ENCODE results near the gene HLA-C.
A peak's percentile ranks its signal among the peaks of the same experiment; 100 is the strongest.
"Not testable (repeated sequence)": the region's sequence is repeated elsewhere in the genome, so short reads cannot be mapped to it uniquely, and the experiment has no call there.

The HLA-C gene

DNA sequence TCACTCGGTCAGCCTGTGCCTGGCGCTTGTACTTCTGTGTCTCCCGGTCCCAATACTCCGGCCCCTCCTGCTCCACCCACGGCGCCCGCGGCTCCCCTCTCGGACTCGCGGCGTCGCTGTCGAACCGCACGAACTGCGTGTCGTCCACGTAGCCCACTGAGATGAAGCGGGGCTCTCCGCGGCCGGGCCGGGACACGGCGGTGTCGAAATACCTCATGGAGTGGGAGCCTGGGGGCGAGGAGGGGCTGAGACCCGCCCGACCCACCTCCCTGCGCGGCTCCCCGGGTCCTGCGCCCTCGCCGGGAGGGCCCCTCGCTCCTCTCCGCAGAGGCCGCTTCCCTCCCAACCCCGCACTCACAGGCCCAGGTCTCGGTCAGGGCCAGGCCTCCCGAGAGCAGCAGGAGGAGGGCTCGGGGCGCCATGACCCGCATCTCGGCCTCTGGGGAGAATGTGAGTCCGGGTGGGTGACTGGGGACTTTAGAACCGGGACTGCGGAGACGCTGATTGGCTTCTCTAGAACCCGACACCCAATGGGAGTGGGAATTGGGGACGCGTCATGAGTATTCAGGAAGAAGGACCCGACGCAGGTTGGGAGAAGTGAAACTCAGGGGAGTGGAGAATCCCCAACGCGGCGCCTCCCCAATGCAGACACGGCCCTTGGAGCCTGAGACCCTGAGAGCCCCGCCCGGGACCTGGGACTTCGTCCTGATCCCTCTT, at the start of gene HLA-C:
Gene HLA-C (minus strand): TSS at position 452 of the 717 bp plus-strand sequence. CDS start 21 bp downstream, at position 431.
- DNase-seq (ENCODE audit: low read depth in 2 of 2): peak; percentile 72 to 90

DNA sequence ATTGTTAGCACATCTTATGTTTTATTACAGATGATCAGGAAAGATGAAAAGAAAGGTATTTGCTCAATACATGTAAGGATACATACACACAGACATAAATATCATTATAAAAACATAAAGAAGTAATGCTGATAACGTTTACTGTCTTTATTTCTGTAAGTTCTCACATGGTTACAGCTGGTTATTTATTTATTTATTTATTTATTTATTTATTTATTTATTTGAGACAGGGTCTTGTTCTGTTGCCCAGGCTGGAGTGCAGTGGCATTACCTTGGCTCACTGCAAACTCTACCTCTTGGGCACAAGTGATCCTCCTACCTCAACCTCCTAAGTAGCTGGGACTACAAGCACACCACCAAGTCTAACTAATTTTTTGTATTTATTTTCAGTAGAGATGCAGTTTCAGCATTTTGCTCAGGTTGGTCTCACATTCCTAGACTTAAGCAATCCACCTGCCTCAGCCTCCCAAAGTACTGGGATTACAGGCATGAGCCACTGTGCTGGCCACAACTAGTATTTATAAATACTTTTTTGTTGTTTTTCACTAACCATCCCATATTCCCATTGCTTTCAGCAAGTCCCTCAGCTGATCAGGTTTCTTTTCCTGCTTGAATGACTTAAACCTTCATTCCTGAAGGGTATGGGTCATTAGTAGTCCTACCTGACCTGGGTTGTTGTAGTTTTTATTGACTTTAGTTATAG, 49.3 kb upstream of the HLA-C start:
- DNase-seq (ENCODE audit: low read depth in 2 of 2): no peak

DNA sequence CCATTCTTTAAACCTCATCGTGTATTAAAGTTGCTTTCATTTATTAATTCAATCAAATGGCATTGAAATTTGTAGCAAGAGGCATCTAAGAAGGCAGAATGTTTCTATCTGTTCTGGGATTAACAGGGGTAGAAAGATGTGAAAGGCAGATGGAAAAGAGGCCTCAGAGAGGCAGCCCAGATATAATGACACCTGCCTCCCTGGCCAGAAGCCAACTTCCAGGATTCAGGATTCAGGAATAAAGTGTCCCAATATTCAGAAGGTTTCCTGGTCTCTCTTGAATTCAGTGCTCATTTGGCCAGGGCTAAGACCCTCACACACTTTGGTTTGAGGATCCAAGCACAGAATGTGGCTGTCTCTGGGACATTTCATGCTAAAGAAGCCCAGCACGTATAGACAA, 45.1 kb upstream of the HLA-C start:
- DNase-seq (ENCODE audit: low read depth in 2 of 2): no peak

DNA sequence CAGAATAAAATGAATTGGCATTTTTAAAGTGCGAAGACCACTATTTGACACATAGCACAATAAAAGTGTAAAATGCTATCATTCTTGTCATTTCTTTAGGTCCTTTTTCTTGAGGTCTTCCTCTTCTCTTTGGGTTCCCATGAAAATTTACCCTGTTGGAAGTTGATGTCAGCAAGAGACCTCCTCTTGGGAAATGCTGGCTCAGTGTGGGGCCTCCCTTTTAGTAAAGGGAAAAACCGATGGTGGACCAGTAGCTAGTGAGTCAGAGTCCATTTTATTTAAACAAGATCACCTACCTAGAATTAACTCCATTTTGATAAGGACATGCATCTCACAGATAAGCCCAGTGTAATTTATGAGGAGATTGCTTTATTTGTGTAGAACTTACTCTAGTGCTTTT, 37.7 kb upstream of the HLA-C start:
- DNase-seq (ENCODE audit: low read depth in 2 of 2): no peak

DNA sequence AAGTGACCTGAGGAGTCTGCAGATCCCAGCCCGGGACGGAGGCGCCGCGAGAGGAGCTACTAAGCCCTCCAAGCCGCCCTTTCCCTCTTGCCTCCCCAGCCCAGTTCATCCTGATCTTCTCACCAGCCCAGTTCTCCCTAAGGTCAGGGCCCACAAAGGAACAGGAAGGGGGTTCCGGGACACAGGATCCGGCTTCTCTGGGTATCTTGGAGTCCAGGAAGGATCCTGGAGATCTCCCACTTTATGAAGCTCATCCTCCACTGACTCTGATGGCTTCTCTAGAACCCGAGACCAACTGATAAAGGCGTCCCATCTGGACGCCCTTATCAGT, 36.9 kb upstream of the HLA-C start:
- DNase-seq (ENCODE audit: low read depth in 2 of 2): no peak

DNA sequence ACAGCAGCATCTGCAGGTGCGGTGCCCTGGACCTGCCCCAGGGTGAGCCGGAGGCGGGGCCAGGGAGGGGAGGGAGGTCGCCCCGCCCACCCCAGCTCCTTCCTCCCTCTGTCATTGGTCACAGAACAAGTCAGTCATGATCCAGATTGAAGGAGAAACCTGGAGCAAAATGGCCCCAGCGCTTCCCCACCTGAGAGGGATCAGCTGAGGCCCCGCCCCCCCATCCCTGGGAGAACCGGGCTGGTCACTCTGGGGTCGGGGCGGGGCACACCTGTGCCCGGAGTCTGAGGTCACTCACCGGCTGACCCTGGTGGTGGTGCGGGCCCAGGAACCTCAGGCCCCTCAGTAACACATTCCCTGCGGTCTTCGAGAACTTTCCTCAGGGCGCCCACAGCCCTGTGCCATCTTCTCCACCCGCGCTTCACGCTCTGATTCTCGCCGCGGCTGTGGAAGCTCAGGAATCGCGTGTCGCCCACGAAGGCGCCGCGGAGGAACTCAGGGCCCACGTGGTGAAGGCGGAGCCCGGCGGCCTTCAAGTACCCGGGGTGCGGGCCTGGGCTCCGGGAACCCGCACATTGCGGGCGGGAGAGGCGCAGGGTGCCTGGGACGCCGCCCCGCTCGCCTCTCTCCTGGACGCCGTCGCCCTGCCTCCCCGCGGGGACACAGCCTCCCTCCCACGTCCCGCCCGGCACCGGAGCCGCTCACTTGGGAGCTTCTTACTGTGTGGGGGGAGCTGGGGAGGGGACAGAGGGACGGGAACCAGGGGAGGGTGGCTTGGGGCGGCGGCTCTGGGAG, 36.4 kb upstream of the HLA-C start:
- peak; percentile 38 to 58 for DNase-seq (ENCODE audit: low read depth in 2 of 2)

DNA sequence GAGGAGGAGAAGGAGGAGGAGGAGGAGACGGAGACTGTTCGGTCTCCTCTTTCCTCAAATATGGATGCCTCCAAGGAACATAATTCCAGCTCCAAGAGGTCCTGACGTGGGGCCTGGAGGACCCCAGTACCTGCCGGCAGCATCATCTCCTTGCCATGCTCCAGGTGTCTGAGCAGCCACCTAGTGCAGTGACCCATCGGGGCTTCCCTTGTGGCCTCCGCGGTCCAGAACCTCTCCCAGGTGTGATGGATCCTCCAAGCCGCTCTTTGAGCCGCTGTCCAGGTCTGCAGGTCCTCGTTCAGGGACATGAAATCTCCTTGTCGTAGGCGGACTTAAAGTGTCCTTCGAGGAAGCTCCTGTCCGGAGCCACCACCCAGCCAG, 35.8 kb upstream of the HLA-C start:
- DNase-seq (ENCODE audit: low read depth in 2 of 2): no peak

DNA sequence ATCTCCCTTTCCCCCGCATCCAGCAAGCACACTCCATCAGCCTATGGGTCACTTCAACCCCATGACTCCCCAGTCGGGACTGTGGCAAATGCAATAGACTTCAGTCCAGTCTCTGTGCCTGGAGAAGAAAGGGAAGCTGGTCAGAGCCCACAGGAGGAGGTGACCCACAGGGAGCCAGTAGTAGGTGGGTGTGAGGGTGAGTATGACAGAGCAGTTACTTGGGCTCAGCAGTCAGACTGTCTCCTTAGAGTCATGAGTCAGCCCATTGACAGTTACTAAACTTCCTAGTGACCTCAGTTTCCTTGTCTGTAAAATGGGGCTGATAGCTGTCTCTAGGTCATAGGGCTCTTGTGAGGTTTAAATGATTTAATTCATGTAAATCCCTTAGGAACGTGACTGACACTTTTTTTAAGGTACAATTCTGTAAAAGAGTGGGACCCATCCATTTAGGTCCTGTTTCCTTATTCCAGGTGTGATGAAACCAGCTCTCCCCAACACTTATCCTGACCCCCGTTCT, 33.9 kb upstream of the HLA-C start:
- no peak for DNase-seq (ENCODE audit: low read depth in 2 of 2)

DNA sequence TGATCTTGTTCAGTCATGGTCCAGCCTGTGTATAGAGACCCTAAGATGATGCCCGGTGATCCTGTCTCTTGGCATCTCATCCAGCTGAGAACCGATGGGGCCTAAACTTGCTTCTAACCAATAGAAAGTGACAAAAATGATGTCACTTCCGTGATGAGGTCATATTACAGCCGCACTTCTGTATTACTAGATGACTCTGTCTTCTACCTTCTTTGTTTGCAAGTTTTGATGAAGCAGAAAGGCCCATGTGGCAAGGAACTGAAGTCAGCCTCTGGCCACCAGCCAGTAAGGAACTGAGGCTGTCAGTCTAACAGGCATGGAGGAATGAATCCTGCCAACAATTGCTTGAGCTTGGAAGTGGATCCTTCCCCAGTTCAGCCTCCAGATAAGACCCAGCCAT, 32.8 kb upstream of the HLA-C start:
- DNase-seq (ENCODE audit: low read depth in 2 of 2): no peak

DNA sequence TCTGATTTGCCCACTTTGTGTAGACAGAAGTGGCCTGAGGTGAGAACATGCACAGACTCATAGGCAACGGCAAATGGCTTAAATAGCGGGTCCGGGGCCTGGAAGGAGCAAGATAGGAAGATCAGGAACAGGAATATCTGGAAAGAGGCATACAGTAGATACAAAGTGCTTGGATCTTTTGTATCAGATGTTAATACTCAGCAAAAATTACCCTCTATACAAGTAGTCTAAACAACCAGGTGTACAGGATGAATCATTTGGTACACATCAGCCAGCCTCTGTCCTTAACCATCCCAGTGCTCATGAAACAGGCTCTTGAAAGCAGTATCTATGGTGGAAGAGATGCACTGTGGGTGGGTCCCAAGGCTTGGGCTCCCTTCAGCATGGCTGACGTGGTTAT, 28.9 kb upstream of the HLA-C start:
- no peak for DNase-seq (ENCODE audit: low read depth in 2 of 2)

DNA sequence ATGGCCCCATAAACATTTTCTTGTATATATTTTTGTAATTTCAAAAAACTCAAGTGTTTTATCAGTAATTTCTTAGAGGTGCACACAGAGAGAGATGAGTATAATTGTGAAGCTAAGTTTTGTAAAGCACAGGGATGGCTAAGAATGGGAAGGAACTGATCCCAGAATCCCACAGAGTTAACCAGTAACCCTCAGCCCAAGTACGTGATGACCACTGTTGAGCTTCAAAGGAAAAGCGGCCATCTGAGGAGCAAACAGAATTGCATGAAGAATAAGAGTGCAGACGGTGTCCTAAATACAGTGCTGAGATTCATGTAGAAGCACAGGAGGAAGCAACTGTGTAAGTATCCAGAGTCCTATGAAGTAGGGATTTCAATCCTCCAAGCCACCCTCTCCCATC, 28.1 kb upstream of the HLA-C start:
- DNase-seq (ENCODE audit: low read depth in 2 of 2): no peak

DNA sequence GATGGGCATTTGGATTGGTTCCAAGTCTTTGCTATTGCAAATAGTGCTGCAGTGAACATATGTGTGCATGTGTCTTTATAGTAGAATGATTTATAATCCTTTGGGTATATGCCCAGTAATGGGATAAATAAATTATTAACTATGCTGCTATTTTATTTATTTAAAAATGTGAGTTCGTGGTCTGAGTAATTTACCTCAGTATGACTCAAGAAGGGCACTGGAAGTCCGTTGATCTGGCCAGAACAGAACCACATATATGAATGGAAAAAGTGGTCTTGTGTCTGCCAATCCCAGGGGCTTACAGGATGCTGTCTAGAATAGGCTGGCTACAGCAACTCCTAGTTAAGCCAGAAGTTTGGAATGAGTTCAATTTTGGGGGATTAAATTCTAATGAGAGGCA, 27.6 kb upstream of the HLA-C start:
- no peak for DNase-seq (ENCODE audit: low read depth in 2 of 2)

DNA sequence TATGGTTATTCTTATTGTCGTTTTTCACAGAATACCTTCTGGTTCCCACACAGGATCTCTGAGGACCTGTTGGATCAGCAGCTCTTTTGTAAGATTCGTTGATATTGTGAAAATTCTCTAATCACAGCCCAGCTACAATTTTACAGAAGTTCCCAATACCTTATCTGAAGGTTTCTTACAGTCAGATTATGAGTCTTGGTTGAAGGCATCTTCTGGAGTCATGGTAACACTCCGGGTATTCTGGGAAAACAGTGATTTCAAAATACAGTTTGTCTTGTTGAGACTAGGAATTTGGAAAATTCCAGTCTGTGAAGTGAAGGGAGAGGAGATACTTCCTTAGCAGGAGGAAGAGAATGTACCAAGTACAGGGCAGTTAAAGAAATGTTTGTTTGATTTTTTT, 22.2 kb upstream of the HLA-C start:
- DNase-seq (ENCODE audit: low read depth in 2 of 2): no peak

DNA sequence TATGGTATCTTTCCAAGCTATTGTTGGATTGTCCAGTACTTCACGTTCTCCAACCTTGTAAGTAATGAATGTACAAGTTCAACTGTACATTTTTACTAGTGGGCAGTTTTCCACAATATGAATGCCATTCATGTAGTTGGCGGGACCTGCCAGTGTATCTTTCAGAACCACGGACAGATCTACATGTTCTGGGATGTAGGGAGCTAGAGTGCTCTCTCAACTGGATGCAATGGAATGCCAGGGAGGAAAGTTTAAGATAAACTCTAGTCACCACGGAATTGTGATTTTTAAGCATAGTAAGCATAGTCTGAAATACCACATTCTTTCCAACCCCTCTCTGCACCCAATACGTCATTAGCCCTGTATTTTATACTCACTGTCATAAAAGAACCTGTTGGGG, 21.5 kb upstream of the HLA-C start:
- DNase-seq (ENCODE audit: low read depth in 2 of 2): no peak

DNA sequence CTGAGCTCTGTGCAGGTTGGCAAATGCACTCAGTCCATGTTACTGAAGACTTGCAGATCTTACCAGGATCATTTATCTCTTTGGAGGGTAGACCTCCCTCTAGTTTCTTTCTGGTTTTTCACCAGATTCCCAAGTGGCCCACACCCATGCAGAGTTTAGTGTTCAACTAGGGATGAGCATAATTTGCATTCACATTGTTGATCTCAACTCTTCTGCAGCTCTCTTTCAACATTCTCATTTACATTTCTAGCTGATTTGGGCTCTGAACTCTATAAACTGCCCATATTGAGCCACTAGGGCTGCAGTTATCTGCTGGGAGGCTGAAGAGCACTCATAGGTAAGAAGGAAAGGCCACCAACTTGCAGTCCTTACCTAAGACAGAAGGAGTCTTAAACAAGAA, 17.9 kb upstream of the HLA-C start:
- no peak for DNase-seq (ENCODE audit: low read depth in 2 of 2)

DNA sequence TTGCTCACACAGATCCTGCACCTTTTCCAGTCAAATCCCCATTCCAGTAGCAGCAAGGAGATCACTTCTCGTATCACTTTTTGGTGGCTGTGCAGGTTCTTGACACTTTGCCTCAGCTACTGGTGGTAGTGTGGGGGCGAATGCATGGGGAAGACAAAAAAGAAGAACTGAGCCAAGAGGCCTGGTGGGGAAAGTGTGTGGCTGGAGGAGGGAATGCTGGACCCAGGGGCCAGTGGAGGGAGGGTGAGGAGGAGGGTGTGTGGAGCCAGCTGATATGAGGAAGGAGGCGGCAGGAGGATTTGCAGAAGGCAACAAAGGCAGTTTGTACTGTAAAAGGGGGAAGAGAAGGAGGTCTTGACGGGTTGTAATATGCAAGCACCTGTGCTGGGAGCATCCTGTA, 15.7 kb upstream of the HLA-C start:
- DNase-seq (ENCODE audit: low read depth in 2 of 2): no peak

DNA sequence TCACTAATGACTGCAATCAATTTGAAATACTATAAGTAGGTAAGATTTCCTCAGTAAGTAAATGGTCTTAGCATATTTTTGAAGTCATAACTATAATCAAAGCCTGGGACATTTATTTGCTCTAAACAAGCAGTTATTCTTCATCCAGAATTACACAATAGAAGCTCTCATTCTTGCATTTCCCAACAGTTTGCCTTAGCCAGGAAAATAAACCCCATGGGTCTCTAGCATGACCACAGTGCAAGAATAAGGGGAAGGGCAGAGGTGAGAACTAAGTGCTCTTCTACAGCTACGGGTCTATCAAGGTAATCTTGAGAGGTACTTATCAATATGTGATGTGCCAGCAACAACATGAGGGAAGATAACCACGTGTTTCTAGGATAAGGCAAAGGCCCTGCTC, 14.1 kb upstream of the HLA-C start:
- no peak for DNase-seq (ENCODE audit: low read depth in 2 of 2)

DNA sequence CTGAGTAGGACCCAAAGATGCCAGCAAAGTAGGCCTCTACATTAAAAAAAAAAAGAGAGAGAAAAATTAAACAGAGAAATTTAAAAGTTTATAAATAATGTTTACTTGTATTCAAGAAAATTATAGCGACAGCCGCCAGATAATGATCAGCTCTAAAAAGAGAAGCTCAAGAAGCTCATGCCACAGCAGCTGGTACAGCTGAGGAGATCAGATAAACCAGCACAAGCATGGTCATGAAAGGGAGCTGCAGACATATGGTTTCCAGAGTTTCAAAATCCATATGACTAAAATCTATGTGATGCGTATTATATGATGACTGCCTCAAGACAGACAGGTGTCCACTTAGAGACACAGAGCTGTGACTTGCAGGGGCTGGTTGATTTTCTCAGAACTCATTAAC, 13.6 kb upstream of the HLA-C start:
- DNase-seq (ENCODE audit: low read depth in 2 of 2): no peak

DNA sequence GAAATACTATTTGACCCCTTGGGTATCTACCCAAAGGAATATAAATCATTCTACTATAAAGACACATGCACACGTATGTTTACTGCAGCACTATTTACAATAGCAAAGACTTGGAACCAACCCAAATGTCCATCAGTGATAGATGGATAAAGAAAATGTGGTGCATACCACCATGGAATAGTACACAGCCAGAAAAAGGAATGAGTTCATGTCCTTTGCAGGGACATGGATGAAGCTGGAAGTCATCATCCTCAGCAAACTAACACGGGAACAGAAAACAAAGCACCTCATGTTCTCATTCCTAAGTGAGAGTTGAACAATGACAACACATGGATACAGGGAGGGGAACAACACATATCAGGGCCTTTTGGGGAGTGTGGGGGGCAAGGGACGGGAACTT, 7.8 kb upstream of the HLA-C start:
- not testable (repeated sequence) for DNase-seq (ENCODE audit: low read depth in 2 of 2)

DNA sequence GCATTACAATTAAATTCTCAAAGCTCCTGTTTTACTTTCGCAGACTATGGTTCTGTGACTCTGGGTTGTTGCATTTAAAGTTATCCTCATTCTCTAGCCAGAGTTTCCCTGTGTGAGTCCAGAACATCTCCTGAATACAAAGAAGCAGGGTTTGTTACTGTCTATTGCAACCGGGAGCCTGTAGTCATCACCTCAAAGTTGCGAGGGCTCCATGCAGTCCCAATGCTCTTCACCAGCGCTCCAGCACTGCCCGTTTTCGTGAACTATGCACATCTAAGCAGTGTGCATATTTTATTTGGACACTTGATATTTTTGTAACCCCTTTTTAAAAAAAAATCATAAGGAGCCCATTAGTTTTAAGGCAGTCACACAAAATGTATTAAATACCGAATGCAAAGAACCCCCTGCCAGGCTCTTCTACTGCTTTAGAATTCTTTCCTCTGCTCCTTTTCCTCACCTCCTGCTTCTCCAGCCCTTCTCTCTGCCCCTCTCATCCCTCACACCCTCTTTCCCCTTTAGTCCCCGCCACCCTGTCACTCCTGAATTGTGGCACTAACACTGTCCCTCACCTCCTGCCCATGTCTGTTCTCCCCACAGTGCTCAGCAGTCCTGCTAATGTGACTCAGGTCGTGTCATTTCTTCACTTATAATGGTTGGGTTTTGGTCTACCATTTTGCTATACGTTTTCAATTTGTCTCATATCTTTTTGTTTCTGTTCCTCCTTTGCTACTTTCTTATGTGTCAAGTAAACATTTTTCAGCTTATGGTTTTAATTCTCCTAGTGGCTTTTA, 1.1 kb upstream of the HLA-C start:
- no peak for DNase-seq (ENCODE audit: low read depth in 2 of 2)

DNA sequence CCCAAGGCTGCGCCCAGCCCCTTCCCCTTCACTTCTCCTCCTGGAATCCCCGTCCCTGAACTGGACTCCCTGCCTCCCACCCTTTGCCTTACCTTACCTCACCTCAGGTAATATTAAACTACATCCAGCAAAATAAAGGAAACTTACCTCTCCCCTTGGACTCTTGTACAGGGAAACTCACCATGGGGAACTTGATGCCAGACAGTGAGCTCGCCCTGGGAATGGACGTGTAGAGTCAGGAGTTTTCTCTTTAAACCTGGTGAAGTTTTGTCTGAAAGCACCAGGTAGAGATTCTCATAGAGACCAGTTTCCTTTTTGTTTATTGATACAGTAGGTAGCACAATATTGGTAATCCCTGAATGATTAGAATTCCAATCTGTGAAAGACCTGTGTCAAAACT, 544 bp upstream of the HLA-C start:
- DNase-seq (ENCODE audit: low read depth in 2 of 2): no peak
